Skeletal muscle satellite cell (primary cell): ENCODE results near the gene FANCC. TPM values are rescaled to one million over a fixed set of nuclear protein-coding genes. Genes with fewer than 3 reads are reported as not detected.

Source experiments
- H3K27me3 ChIP-seq: 2 replicates; pipeline ENCODE4 v1.7.0; 2013; ENCODE audit warnings: low read length; ENCODE audit not compliant: control insufficient read depth, insufficient read depth
- H3K36me3 ChIP-seq: 2 replicates; pipeline ENCODE4 v1.7.0; 2013; ENCODE audit warnings: mild to moderate bottlenecking, control low read depth, low read length; ENCODE audit not compliant: insufficient read depth
- H3K4me1 ChIP-seq: 2 replicates; pipeline ENCODE4 v1.7.0; 2013; ENCODE audit warnings: low read length; ENCODE audit not compliant: control insufficient read depth, insufficient read depth
- H3K4me2 ChIP-seq: 2 replicates; pipeline ENCODE4 v1.7.0; 2013; ENCODE audit warnings: mild to moderate bottlenecking, low read length
- H3K4me3 ChIP-seq: 2 replicates; pipeline ENCODE4 v1.7.0; 2013; ENCODE audit warnings: low read length
- H3K9ac ChIP-seq: 2 replicates; pipeline ENCODE4 v1.7.0; 2013; ENCODE audit warnings: mild to moderate bottlenecking, low read depth, low read length, moderate library complexity
- H3K9me3 ChIP-seq: replicated peaks from 2 replicates; pipeline ENCODE4 v1.7.0; 2013; ENCODE audit warnings: mild to moderate bottlenecking, control low read depth, low read length
- small RNA-seq: library from RNA; depleted of rRNA; stranded (forward); fragments of <200 nt; gene quantifications from one replicate; pipeline ENCODE3, GENCODE V24; 2012

Gene FANCC

GRCh38 chr9:95055334-95055850, 262.1 kb downstream of the FANCC start:
- H3K4me1 ChIP-seq, result peaks cover 82% of the 10 kb centered on the region
- H3K9me3 ChIP-seq, result no peaks in the 10 kb centered on the region
- H3K36me3 ChIP-seq, result peaks cover 29% of the 10 kb centered on the region
- peak overlapping the region; percentile 78 for H3K9ac ChIP-seq
- H3K4me3 ChIP-seq, result peak overlapping the region; percentile 55
- peak overlapping the region; percentile 85 for H3K4me2 ChIP-seq
- H3K27me3 ChIP-seq, result no peaks in the 10 kb centered on the region

- Histone ChIP-seq H3K4me1 (peaks cover 76% of the 10 kb centered on the region), H3K27me3 (no peaks in the 10 kb centered on the region), H3K36me3 (peaks cover 30% of the 10 kb centered on the region), H3K9ac (peak overlapping the region; percentile 78), H3K4me2 (peak overlapping the region; percentile 43), H3K4me3 (no peak overlapping the region), H3K9me3 (no peaks in the 10 kb centered on the region)
Observed at GRCh38 chr9:95053611-95054570, 263.6 kb downstream of the FANCC start.

GRCh38 chr9:95049761-95050160, 267.7 kb downstream of the FANCC start:
- H3K27me3 ChIP-seq, result no peaks in the 10 kb centered on the region
- peaks cover 38% of the 10 kb centered on the region for H3K36me3 ChIP-seq
- H3K4me1 ChIP-seq, result peaks cover 69% of the 10 kb centered on the region
- peak overlapping the region; percentile 81 for H3K4me3 ChIP-seq
- H3K9ac ChIP-seq, result peak overlapping the region; percentile 84
- H3K9me3 ChIP-seq, result no peaks in the 10 kb centered on the region
- peak overlapping the region; percentile 95 for H3K4me2 ChIP-seq

Small RNA genes lying within 50 kb of the gene (small RNA-seq; reads per million reads assigned to genes)
- gene MIR23B, result 2,148 reads per million, percentile 99 among the genes with 10 or more reads in this experiment
- gene MIR27B, result 1,353 reads per million, percentile 99 among the genes with 10 or more reads in this experiment
- gene MIR3074, result not detected
- not detected for gene MIR6081
- 0.98 reads per million, percentile 29 among the genes with 10 or more reads in this experiment for gene RNA5SP288
